GM12892 (cell line): ENCODE data around the gene ATF7.
"Not testable (repeated sequence)": the region's sequence is repeated elsewhere in the genome, so short reads cannot be mapped to it uniquely, and the experiment has no call there.

Source experiments
- DNase-seq: peaks from one replicate; pipeline ENCODE4 v3.0.0; 2011; ENCODE audit not compliant: insufficient read length
- FAIRE-seq: peaks from 2 replicates; lab custom pipeline; 2011; peaks lifted over from hg19 to GRCh38; lab: Jason Lieb, UNC
- POLR2A ChIP-seq: IDR thresholded peaks from 2 replicates; pipeline ENCODE4 v1.6.1; 2011; ENCODE audit warnings: low read depth, low read length, control low read depth
- POLR2AphosphoS5 ChIP-seq: IDR thresholded peaks from 2 replicates; pipeline ENCODE4 v1.6.1; 2011; ENCODE audit warnings: low read depth, low read length, control low read depth
- TAF1 ChIP-seq: IDR thresholded peaks from 2 replicates; pipeline ENCODE4 v1.6.1; 2011; ENCODE audit warnings: low read depth, mild to moderate bottlenecking, control low read depth, low read length, borderline replicate concordance

The ATF7 gene

GRCh38 chr12:53626702-53627169 lies 554 bp upstream of the ATF7 start:
- TF ChIP-seq POLR2A (no peak), TAF1 (no peak), POLR2AphosphoS5 (no peak)
- no peak for DNase-seq
- FAIRE-seq, result peak; percentile 27

- DNase-seq, result no peak
- FAIRE-seq, result no peak
- TF ChIP-seq POLR2A, result no peak
- no peak for TF ChIP-seq TAF1
- no peak for TF ChIP-seq POLR2AphosphoS5
These were observed 723 bp downstream of the ATF7 start for GRCh38 chr12:53625373-53625945.

DNA sequence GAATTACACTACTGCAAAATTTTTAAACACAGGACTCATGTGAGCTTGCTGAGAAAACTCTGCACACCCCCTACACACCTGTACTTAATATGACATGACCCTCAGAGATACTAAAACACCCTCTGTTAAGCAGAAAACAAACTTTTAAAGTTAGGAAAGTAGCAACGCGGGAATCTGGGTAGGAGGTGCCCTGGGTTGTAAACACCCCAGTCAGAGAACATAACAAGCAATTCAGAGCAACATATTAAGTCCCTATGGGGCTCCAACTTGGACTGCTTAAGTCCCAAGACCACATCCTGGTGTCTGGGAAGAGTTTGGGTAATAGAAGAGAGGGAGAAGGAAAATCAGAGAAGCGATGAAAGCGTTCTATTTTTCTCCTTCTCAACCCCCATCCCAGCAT lies 1.2 kb downstream of the ATF7 start:
- no peak for FAIRE-seq
- TF ChIP-seq POLR2AphosphoS5 (no peak), POLR2A (no peak), TAF1 (no peak)
- no peak for DNase-seq

DNA sequence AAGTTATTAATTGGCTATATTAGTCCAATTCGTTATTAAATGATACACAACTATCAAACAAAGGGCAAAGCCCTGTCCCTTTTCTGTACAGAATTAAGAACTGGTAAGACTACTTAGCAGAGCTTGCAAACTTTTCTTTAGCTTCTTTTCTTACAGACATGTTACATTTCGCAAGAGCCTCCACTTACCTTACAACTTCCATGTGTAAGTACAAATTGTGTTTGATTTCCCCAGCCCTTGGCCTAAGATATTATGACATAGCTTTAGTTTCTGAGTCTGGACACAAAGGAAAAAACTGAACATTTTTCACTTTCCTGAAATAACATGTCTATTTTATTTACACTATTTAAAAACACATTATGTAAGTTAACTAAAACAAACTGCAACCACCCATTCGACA lies 1.7 kb downstream of the ATF7 start:
- FAIRE-seq (no peak), DNase-seq (no peak)
- TF ChIP-seq TAF1 (no peak), POLR2A (no peak), POLR2AphosphoS5 (no peak)

DNA sequence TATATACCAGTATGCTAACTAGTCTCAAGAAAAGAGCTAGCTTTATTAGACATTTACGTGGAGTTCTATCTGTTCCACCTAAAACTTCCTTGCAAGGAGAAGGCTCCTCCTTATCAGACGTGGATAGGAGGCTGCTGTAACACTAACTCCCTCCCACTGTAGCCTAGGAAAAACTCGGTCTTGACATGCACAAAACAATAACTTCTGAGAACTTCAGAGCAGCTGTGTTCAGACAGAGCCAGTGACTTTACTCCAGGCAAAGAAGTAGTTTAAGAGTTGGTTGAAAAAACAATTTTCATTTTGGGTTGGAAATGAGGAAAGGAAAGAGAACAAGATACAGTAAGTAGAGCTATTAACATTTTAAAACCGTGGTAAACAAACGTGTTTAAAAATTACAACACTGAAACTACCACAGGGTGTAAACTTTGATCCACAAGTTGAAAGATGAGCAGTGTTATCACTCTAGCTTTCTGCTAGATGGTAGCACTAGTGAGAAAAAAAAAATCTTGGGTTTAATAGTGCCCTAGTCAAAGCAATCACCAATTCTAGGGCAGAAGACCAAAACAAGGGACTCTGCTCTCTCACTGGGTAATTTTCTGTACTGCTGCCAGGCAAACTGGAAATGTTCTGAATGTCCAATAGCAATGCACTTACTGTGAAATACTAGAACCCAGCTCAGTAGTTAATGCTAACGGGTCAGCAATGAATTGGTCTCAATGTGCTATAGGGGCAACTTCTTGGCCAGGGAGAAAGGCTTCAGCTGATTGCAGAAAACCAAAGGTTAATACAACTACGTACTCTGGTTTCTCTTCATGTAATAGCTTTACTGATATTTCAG lies 2.4 kb downstream of the ATF7 start:
- DNase-seq, result no peak
- TF ChIP-seq POLR2AphosphoS5, result no peak
- TF ChIP-seq POLR2A, result no peak
- no peak for TF ChIP-seq TAF1

GRCh38 chr12:53622724-53623123 lies 3.5 kb downstream of the ATF7 start:
- DNase-seq (no peak), FAIRE-seq (no peak)
- TF ChIP-seq POLR2AphosphoS5, result no peak
- no peak for TF ChIP-seq TAF1

More for the DNA sequence above, 2.4 kb downstream of the ATF7 start:
- no peak for FAIRE-seq

GRCh38 chr12:53618275-53618674 lies 7.9 kb downstream of the ATF7 start:
- no peak for TF ChIP-seq POLR2A
- no peak for TF ChIP-seq POLR2AphosphoS5
- TF ChIP-seq TAF1, result no peak
- DNase-seq, result no peak
- FAIRE-seq, result peak; percentile 66

- no peak for TF ChIP-seq TAF1
- no peak for FAIRE-seq
- DNase-seq, result no peak
These were observed 8.5 kb downstream of the ATF7 start for GRCh38 chr12:53617700-53618099.

DNA sequence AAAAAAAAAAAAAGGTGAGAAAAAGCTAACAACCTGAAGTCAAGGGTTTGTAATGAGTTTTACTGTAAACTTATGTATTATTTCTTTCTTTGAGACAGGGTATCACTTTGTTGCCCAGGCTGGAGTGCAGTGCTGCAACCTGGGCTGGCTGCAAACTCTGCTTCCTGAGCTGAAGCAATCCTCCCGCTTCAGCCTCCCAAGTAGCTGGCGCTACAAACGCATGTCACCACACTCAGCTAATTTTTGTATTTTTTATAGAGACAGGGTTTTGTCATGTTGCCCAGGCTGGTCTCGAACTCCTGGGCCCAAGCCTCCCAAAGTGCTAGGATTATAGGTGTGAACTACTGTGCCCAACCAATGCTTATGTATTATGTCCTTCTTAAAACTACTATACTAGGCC lies 9.2 kb downstream of the ATF7 start:
- no peak for DNase-seq
- no peak for FAIRE-seq
- TF ChIP-seq TAF1, result no peak
- no peak for TF ChIP-seq POLR2A
- TF ChIP-seq POLR2AphosphoS5, result no peak

- FAIRE-seq, result no peak
- TF ChIP-seq POLR2A, result no peak
- no peak for TF ChIP-seq POLR2AphosphoS5
- TF ChIP-seq TAF1, result no peak
- DNase-seq, result no peak
These were observed 12.4 kb downstream of the ATF7 start for GRCh38 chr12:53613821-53614220.

DNA sequence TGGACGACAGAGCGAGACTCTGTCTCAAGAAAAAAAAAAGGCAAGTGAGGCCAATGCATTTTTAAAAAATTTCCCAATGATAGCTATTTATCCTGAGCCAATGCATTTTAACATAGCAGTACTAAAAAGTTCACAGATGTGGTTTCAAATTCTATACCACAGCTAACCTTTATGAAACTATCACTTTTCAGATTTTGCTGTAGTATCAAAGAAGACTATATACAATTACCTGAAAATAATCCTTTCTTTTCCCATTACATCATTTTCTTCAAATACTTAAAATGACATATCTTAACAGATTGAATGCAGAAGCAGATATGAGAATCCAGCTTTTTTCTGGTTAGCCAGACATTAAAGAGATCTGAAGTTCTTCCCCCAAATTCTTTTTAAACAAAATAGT lies 13.2 kb downstream of the ATF7 start:
- TF ChIP-seq TAF1 (no peak), POLR2A (no peak)
- DNase-seq (no peak), FAIRE-seq (no peak)

DNA sequence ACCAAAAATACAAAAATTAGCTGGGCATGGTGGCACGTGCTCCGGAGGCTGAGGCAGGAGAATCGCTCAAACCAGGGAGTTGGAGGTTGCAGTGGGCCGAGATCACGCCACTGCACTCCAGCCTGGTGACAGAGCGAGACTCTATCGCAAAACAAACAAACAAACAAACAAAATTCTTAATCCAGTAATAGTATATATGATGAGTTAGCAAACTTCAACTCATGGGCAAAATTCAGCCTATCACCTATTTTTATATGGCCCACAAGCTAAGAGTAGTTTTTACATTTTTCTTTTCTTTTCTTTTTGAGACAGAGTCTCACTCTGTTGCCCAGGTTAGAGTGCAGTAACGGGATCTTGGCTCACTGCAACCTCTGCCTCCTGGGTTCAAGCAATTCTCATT lies 14.9 kb downstream of the ATF7 start:
- DNase-seq, result no peak
- TF ChIP-seq POLR2AphosphoS5, result no peak
- no peak for TF ChIP-seq POLR2A
- TF ChIP-seq TAF1, result no peak
- FAIRE-seq, result no peak

DNA sequence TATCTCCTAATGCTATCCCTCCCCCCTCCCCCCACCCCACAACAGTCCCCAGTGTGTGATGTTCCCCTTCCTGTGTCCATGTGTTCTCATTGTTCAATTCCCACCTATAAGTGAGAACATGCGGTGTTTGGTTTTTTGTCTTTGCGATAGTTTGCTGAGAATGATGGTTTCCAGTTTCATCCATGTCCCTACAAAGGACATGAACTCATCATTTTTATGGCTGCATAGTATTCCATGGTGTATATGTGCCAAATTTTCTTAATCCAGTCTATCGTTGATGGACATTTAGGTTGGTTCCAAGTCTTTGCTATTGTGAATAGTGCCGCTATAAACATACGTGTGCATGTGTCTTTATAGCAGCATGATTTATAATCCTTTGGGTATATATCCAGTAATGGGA lies 19.5 kb downstream of the ATF7 start:
- DNase-seq, FAIRE-seq: not testable (repeated sequence)

DNA sequence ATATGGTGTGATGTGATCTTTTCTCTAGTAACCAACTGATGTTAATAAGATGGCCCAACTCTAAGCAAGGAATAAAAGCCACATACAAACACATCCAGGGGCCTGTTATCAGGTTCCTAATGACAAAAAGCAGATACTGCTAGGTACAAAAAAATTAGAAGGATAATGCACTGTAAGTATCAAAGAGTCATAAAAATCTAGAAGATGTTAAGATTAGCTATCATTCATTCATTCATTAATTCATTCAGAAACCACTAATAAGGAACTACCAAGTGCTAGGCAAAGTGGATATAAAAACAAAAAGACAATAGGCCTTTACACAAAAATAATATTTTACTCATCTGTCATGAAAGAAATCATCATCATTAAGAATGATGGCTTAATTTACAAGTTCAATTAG lies 21.6 kb downstream of the ATF7 start:
- no peak for FAIRE-seq
- TF ChIP-seq POLR2A (no peak), POLR2AphosphoS5 (no peak), TAF1 (no peak)
- DNase-seq, result no peak
